Gastroesophageal sphincter (tissue), 4 donors: ENCODE measurements around the gene MYO9A. TPM values are rescaled to one million over a fixed set of nuclear protein-coding genes. Genes with fewer than 3 reads are reported as not detected.

Experiments used
- ATAC-seq: fragments of 150-250 bp; one replicate; pipeline ENCODE4 v1.9.1; 2016; ENCODE audit warnings: mild to moderate bottlenecking, moderate library complexity
- H3K27ac ChIP-seq, 4 donors: fragments of 200-600 bp; sonication (generic) in 3 of 4; 1 replicate in 3 of 4; 2 replicates in 1 of 4; pipeline ENCODE4 v1.5.1; 2016 to 2019
- H3K27me3 ChIP-seq: fragments of 200-600 bp; sonication (generic); one replicate; pipeline ENCODE4 v1.5.1; 2019
- H3K36me3 ChIP-seq, 2 donors: fragments of 200-600 bp; sonication (generic); one replicate each; pipeline ENCODE4 v1.5.1; 2019; ENCODE audit warnings: control low read depth in 1 of 2
- H3K4me1 ChIP-seq, 3 donors: fragments of 200-600 bp; sonication (generic); 1 replicate in 2 of 3; 2 replicates in 1 of 3; pipeline ENCODE4 v1.5.1; 2016 to 2019; ENCODE audit warnings: control low read depth in 2 of 3
- H3K4me3 ChIP-seq, 2 donors: fragments of 200-600 bp; sonication (generic); one replicate each; pipeline ENCODE4 v1.5.1; 2019; ENCODE audit warnings: mild to moderate bottlenecking in 1 of 2, moderate library complexity in 1 of 2
- H3K9me3 ChIP-seq, 3 donors: fragments of 200-600 bp; sonication (generic); one replicate each; pipeline ENCODE4 v1.5.1; 2017 to 2019; ENCODE audit warnings: control low read depth in 2 of 3
- CTCF ChIP-seq, 4 experiments: fragments of 200-600 bp in 2 of 4; fragments of 450-650 bp in 2 of 4; sonication (generic) in 1 of 4; IDR thresholded peaks; one replicate each; pipeline ENCODE4 v1.5.1; 2017 to 2019; ENCODE audit warnings: antibody characterized with exemption in 4 of 4, mild to moderate bottlenecking in 2 of 4, moderate library complexity in 2 of 4
- EP300 ChIP-seq: sonication (generic); formaldehyde crosslinking; IDR thresholded peaks from one replicate; pipeline ENCODE4 v1.6.1; 2017; ENCODE audit warnings: antibody characterized with exemption, mild to moderate bottlenecking
- POLR2A ChIP-seq, 2 donors: fragments of 450-650 bp; IDR thresholded peaks; one replicate each; pipeline ENCODE4 v1.6.1; 2017; ENCODE audit warnings: antibody characterized with exemption in 2 of 2, mild to moderate bottlenecking in 2 of 2, moderate library complexity in 1 of 2
- POLR2AphosphoS5 ChIP-seq: sonication (generic); formaldehyde crosslinking; IDR thresholded peaks from one replicate; pipeline ENCODE4 v1.6.1; 2017; ENCODE audit warnings: antibody characterized with exemption
- WGBS, 2 donors: methylation state at CpG; one replicate each; pipeline ENCODE4 v1.1.5; 2018; ENCODE audit warnings: low coverage in 1 of 2; 5-methylcytosine and 5-hydroxymethylcytosine counted together
- total RNA-seq, 4 donors: library from RNA; depleted of rRNA; stranded (reverse); fragments of >200 nt; gene quantifications; one replicate each; pipeline ENCODE4 v1.1.0, GENCODE V29; 2016

The MYO9A gene
- total RNA-seq, 4 donors from 2014 or later = 74.5 to 118 (median 108) TPM

GRCh38 chr15:71997691-71998090, 120.3 kb downstream of the MYO9A start:
- H3K4me1 ChIP-seq = no peaks in the 10 kb centered on the region
- no peaks in the 10 kb centered on the region for H3K9me3 ChIP-seq
- 83 to 86% methylated on average over 3 to 4 of the region's 4 CpGs for WGBS, 2 donors
- H3K36me3 ChIP-seq = peaks cover 0 to 55% of the 10 kb centered on the region in 2 donors
- H3K4me3 ChIP-seq = no peak overlapping the region
- TF ChIP-seq EP300 (no peak), POLR2AphosphoS5 (no peak), CTCF (IDR thresholded peaks at IDR 0.05) (no peak), POLR2A (IDR thresholded peaks at IDR 0.05) (no peak)
- no peaks in the 10 kb centered on the region for H3K27me3 ChIP-seq
- no peak for ATAC-seq
- H3K27ac ChIP-seq = no peak overlapping the region

- WGBS, 2 donors = 60 to 93% methylated on average over 4 of the region's 6 CpGs
- no peak overlapping the region for H3K4me3 ChIP-seq
- H3K36me3 ChIP-seq = peaks cover 0 to 61% of the 10 kb centered on the region in 2 donors
- H3K27ac ChIP-seq = no peak overlapping the region
- no peaks in the 10 kb centered on the region for H3K4me1 ChIP-seq
- no peak for TF ChIP-seq POLR2A (IDR thresholded peaks at IDR 0.05)
- TF ChIP-seq EP300 = no peak
- TF ChIP-seq CTCF (IDR thresholded peaks at IDR 0.05) = no peak
- no peak for TF ChIP-seq POLR2AphosphoS5
- no peaks in the 10 kb centered on the region for H3K9me3 ChIP-seq
- H3K27me3 ChIP-seq = no peaks in the 10 kb centered on the region
- no peak for ATAC-seq
Measured at GRCh38 chr15:71975816-71976150, 142.2 kb downstream of the MYO9A start.

GRCh38 chr15:71974211-71974610, 143.7 kb downstream of the MYO9A start:
- Histone ChIP-seq H3K9me3 (no peaks in the 10 kb centered on the region), H3K4me1 (no peaks in the 10 kb centered on the region), H3K36me3 (peaks cover 0 to 55% of the 10 kb centered on the region in 2 donors), H3K4me3 (no peak overlapping the region), H3K27me3 (no peaks in the 10 kb centered on the region), H3K27ac (no peak overlapping the region)
- ATAC-seq = no peak
- no peak for TF ChIP-seq EP300
- no peak for TF ChIP-seq POLR2AphosphoS5
- no peak for TF ChIP-seq CTCF (IDR thresholded peaks at IDR 0.05)
- no peak for TF ChIP-seq POLR2A (IDR thresholded peaks at IDR 0.05)
- 84 to 87% methylated on average over 3 of the region's 3 CpGs for WGBS, 2 donors

- Histone ChIP-seq H3K27ac (no peak overlapping the region), H3K27me3 (no peaks in the 10 kb centered on the region), H3K9me3 (no peaks in the 10 kb centered on the region), H3K4me1 (no peaks in the 10 kb centered on the region), H3K36me3 (peaks cover 0 to 55% of the 10 kb centered on the region in 2 donors), H3K4me3 (no peak overlapping the region)
- ATAC-seq = no peak
- 93 to 94% methylated on average over 4 to 5 of the region's 5 CpGs for WGBS, 2 donors
- TF ChIP-seq POLR2AphosphoS5 = no peak
- no peak for TF ChIP-seq POLR2A (IDR thresholded peaks at IDR 0.05)
- TF ChIP-seq EP300 = no peak
- no peak for TF ChIP-seq CTCF (IDR thresholded peaks at IDR 0.05)
Measured at GRCh38 chr15:71973366-71973765, 144.6 kb downstream of the MYO9A start.

- H3K9me3 ChIP-seq = no peaks in the 10 kb centered on the region
- no peaks in the 10 kb centered on the region for H3K4me1 ChIP-seq
- H3K27me3 ChIP-seq = no peaks in the 10 kb centered on the region
- no peak overlapping the region for H3K4me3 ChIP-seq
- TF ChIP-seq EP300 (no peak), POLR2AphosphoS5 (no peak), POLR2A (IDR thresholded peaks at IDR 0.05) (no peak), CTCF (IDR thresholded peaks at IDR 0.05) (no peak)
- H3K36me3 ChIP-seq = peaks cover 0 to 51% of the 10 kb centered on the region in 2 donors
- H3K27ac ChIP-seq = no peak overlapping the region
- WGBS, 2 donors = 100% methylated on average over 2 of the region's 2 CpGs
- ATAC-seq = no peak
Measured at GRCh38 chr15:71971905-71972304, 146.0 kb downstream of the MYO9A start.
